Stimulated activated CD4-positive, alpha-beta T cell treated with anti-CD3 and anti-CD28 coated beads, Interleukin-4, amount 100 ng/mL, for 4 hours (primary cell): ENCODE results near the gene PLCB1.

ENCODE experiments used
- DNase-seq, 2 experiments: peaks; one replicate each; pipeline ENCODE4 v3.0.0-alpha.2; 2020

PLCB1 gene

DNA sequence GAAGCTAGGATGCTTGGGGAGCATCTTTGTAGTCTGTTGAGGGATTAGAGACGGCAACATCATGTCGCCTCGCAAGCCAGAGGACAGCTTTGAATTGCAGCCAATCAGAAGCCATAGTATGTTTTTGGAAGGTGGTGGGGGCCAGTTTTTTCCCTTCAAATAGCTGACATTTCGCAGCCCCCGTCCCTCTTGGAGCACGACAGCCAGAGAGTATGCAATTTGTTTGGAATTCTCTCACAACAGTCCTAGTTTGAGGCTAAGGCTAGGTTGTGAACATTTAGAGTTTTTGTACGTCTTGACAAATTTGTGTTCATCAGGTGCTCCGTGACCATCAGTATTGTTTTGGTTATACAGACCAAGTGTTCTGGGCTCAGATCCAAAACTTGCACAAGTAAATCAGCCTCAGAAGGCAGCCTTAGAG, 83.3 kb downstream of the PLCB1 start:
- DNase-seq = no peak

DNA sequence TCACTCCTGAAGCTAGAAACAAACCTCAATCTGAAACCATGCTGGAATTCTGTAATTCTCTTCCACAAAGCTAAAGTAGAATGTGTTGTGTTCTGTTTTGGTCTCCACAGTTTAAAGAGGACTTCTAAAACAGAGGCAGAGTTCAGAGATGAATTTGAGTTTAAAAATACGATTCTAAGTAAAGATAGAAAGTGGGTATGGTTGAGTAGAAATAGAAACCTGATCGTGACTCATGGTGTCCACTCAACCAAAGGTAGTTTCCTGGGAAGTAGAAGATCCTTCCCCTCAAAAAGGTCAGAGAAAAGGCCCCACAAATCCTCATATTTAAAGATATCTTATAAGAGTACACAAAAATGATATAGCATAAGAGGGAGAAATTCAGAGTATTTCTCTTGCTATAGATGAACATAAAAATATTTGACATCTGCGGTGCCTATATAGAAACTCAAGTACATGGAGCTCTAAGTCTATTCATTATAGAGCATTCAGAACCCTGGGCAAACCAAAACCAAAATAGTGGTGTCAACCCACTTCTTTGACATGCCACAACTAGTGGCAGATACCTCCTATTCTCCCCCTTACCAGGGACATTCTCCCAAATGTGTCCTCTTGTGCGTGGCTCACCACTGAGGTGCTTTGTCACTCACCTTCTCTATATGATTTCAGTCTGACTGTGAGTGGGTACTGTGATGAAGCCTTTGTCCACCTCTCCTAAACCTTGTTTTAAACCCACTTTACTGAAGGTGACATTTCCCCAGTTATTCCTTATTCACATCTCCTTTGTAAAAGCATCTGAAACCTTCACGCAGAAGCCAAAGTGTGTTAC, 84.5 kb downstream of the PLCB1 start:
- no peak for DNase-seq

DNA sequence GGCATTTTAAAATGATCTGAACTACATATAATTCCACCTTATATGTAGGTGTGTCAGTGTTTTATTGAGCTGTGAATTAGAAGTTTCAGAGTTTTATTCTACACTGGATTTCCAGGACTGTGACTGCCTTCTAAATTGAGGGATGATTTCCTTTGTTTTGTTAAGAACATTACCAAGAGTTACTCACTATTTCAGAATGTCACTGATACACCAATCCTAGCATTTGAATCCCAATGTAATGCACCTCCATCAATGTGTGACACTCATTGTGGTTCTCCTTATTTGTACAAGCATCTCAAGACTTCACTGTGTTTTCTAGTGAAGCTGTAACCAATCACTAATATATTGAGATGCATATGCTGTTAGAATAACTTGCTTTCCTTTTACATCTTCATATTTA, 86.8 kb downstream of the PLCB1 start:
- no peak for DNase-seq

DNA sequence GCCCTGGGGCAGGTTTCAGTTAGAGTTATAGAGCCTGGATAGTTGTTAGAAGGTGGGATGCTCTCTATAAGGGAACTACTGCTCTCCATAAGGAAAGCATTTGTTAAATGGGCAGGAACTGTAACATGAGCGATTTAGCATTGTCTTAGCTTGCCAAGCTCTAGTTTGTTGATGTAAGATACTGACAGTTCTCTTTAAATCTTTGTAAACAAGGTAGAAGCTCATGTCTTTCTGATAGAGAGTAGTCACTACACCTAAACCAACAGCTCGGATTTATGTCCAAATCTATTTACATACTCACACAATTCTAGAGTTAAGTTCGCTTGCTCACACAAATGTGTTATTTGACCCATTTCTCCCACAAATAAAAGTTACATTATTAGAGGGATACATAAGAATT, 87.3 kb downstream of the PLCB1 start:
- DNase-seq = no peak

DNA sequence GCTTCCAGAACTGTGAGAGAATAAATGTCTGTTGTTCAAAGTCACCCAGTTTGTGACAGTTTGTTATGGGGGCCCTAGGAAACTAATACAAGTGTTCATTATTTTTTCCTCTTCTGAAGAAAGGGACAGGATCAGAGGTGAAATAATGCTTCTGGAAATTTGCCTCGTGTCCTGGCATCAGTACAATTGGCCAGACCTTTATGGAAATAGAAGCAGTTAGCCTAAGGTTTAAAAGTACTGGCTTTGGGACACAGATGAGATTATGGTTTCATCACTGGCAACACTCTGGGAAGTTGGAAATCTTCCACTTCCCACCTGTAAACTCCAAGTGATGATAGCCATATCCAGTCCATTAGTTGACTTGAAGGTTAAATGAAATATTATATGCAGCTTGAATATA, 88.7 kb downstream of the PLCB1 start:
- DNase-seq = no peak

DNA sequence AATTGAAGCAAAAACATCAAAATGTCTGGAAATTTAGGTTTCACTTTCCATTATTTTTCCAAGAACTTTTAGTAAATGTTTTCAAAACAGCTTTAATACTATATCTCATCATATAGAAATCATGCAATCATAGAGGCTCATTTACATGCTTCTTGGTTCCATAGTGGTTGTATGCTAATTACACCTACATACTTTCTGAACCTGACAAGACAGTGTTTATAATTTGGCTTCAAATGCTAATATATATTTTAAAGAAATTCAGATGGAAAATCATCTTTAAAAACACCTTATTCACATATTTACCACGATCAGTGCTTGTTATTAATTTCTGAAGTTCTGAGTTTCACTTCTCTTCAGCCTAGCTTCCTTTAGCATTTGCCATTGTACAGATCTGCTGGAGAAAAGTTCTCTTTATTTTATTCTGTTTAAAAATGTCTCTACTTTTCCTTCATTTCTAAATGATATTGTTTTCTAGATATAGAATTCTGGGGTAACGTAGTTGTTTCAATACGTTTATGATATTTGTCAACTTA, 89.9 kb downstream of the PLCB1 start:
- no peak for DNase-seq

DNA sequence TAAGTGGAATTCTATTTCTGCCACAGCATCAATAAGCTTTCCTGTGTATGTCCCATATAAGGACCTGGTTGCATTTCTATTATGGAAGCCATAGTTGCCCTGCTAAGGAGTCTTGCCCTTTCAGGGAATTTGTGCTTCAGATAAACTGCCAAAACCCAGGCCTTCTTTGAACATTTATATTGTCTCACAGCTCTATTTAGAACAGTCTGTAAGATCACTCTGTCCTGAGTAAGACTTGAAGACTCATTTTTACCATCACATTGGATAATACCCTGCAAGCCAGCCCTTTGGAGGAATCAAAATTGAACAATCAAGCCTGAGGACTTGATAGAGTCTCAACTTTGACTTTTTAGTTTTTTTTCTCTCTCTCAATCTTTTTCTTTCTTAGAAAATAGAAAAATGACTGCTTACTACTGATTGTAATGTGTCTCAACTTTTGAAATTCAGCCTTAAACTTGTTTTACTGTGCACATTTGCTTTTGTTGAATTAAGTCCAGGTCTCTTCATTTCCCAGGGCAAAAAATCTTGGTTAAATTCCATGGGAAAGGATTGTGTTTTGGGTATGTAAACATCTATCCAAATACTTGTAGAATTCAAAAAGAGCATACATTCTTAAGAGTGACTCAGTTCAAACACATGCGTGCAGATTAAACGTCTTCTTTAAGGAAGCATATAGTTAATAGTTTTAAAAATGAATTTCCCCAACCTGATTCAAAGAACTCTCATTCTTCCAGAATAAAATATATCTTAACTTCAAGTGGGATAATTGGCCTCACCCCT, 91.2 kb downstream of the PLCB1 start:
- no peak for DNase-seq

DNA sequence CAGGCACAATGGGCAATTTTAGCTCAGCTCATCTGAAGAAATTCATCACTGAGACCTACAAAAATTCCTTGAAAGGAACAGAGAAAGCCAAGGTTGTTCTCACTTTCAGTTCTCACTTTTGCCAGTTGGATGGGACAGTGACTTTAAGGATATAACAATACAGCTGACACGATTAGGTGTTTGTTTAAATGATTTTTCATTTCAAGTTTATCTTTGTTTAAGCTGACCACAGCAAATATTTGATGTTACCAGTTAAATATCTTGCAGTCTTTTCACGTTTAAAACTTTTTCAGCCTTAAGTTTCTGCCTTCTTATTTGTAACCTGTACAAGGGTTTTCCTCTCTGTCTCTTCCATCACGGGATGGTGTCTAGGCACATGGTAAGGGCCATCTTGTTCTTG, 93.6 kb downstream of the PLCB1 start:
- DNase-seq = no peak

DNA sequence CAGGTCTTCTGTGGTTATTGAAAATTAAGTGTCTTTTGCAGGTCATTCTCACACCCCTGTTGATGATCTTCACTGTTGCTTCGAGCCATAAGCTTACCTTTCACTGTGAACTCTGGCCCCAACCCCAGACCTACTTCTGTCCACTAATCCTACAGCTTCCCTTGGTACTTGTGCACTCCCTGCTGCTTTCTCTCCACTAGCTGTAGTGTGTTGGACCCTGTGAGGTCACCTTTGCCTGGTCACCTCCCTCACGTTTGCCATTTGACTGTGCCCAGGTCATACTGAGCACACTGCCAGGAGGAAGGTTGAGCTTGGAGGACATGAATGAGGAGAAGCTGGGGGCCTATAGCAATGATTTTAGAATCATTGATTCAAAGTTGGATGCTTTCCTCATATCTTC, 94.0 kb downstream of the PLCB1 start:
- DNase-seq = no peak

DNA sequence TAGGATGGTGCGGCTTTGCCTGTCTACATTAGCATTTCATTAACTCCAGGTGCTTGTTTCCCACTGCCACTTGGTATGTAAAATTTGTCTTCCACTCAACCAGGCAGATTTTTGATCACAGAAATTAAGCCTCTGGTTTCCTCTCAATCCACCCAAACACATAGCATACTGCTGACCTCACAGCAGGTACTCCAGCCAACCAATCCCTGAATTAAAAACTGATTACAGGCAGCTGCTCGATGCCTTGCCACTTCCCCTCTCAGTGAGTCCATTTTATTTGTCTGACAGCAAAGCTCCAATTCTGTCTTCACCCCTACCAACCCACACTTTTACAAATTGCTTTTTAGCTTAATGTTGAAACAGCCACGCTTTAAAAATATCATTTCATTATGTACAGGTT, 95.2 kb downstream of the PLCB1 start:
- DNase-seq = no peak

DNA sequence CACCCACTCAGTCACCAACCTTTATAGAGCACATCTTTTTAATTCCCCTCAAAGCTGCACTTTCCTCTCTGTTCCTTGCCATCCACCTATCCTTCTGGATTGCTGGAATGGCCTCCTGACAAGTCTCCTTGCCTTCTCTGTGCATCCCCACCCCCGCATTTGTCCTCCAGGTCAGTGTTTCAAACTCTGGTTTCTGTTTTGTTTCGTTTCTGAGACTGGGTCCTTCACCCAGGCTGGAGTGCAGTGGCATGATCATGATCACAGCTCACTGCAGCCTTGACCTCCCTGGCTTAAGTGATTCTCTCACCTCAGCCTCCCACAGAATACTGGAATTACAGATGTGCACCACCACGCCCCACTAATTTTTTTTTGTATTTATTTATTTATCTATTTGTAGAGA, 96.2 kb downstream of the PLCB1 start:
- DNase-seq = no peak

DNA sequence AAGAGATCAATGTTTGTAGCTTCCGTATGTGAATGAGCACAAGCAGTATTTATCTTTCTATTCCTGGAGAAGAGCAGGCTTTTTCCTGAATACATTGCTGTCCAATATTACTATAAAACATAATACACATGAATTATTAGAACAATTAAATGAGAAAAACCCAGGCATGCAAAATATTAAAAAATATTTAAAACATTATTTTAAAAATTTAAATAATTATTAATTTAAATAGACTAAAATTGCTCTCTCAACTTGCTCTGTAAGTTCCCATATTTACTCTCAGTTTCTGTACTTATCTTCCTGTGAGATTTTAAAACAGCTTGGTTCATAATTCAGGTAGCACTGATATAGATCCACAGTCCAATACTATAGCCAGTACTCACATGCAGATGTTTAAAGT, 97.0 kb downstream of the PLCB1 start:
- DNase-seq = no peak

DNA sequence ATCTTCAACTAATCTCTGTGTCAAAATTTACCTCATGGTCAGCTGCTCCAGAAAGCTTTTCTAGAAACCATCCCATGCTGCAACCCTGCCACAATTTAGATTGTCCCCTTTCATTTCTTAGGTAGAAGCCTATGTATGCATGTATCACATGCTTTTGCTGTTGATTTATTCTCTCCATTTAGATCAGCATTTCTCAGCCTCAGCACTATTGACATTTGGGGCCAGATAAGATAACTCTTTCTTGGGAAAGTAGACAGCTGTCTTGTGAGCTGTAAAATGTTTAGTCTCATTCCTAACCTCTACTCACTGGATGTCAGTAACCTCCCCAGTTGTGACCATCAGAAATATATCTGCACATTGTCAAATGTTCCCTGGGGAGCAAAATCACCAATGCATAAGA, 99.0 kb downstream of the PLCB1 start:
- no peak for DNase-seq

DNA sequence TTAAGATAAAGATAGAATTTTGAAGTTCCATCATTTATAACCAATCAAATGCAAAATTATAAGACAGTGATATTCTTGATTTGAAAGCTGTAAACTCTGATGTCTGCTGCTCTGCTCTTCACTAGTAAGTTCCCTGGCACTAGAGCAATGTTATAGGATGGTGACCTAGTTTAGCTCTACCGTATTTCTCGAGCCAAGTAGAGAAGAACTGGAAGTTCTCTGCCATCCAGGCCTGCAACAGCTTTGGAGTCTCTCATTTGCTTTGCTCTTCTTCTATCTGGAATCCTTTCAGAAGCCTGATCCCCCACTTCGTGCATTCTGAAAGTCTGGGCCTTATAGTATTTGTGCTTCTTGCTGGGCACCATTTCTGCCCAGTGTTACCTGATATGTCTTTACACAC, 100.3 kb downstream of the PLCB1 start:
- DNase-seq = no peak

DNA sequence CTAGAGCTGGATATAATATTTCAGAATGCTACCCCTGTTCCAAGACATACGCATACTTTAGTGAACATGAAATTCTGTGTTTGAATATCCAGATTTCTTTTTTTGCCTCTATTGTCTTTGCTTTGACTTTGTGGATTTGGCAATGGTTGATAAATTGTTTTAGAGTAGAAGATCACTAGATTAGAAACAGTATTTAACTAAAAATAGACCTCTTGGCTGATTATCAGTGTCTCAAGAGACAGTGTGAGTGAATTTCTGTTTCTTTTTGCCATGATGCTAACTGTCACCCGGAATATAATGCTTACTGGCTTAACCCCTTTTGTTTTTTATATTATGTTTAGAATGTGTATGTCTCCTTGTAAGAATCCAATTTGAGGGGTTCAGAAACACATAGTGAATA, 102.5 kb downstream of the PLCB1 start:
- DNase-seq = no peak

DNA sequence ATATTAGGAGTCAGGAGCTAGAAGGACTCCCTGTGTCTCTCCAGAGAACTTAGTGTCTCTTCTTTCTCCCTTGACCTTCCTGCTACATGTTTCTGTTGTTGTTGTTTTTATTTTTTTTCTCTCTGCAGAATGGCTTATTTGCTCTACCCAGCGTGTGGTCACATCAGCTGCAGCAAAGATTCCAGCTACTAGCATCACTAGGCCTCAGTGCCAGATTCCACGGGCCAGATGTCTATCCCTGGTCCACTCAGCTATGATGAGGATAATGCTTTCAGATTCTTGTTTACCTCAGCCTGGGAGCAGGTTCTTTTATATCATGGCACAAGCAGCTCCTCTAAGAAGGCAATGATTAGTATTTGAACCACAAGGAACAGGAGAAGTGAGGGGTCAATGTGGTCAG, 110.0 kb downstream of the PLCB1 start:
- no peak for DNase-seq

DNA sequence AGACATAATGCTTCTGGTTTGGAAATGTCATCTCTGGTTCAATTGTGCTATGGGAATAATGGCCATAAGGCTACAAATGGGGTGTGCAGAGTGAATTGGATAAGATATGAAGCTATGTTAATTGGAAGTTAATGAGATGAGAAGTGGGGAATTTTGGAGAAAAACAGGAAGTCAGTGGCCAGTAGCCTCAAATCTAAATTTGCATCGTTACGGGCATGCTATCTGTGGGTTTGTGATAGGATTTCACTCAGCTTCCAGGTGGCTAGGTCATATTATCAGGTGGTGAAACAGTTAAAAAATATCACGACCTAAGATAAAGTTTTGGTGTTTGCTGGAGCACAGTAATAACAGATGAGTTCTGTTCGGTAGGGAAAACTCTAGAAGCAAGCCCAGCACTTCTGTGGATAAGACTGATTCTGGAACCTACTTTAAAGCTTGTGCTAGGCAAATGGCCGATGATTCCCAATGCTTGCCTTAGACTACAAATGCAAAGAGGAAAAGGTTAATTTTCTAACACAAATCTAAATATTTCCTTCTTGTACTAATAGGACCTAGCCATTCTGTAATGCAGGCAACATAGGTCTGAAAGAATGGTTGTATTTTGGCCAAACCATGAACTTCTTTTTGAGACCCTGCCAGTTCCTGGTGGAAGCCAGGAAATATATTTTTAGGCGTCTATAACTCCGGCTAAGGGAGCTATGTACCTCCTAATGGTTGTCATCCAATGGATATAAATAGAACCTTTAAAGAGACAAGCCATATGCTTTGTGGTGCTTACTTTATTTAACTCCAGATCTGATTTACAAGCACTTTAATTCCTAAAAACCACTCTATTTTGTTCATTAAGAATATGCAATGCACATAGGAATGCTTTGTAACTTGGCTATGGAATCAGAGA, 111.0 kb downstream of the PLCB1 start:
- no peak for DNase-seq

DNA sequence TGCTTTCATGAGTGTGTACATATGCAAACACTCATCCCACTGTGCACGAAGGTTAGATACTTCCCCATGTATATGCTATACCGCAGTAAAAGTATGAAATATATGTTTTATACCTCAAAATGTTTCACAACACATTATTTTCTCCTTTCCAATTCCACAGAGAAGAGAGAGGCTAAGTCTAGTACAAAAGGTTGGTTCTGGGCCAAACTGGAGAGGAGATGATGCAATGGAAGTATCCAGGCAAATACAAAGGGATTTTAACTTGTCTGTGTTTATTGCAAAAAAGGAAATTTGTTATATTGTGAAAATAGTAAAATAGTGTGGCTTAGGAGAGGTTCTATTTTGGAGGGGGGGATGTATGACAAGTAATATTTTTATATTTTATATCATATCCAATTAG, 112.6 kb downstream of the PLCB1 start:
- DNase-seq = no peak

DNA sequence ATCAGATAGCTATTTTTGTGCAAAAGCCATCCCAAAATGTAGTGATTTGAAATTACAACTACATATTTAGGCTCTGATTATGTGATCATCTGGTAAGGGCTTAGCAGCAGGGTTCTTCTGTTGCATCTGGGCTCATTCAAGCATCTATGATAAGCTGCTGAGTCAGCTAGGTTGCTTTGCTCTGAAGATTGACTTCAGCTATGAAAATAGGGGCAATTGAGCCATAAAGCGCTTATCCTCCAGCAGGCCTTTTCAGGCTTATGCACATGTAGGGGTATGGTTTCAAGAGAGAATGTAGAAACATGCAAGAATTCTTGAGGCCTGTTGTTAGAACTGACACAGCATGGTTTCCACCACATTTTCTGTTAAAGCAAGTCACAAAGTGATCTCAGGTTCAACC, 114.1 kb downstream of the PLCB1 start:
- DNase-seq = no peak

DNA sequence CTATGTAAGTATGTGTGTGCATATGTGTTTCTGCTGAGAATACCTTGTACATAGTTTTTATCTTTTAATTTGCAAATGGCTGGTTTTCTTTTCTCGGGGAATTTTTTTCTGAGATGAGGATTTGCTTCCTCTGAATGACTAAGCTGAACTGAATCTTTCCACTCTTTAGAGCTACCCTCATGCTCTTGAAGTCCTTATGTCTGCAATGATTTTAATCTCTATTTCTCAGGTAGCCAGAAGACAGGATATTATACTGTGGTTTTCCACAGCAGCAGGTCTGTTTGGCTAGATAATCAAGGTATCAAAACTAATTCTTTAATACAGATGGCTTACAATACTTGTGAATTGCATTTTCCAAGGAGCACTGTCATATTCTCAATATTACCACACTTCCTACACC, 114.7 kb downstream of the PLCB1 start:
- DNase-seq = no peak

DNA sequence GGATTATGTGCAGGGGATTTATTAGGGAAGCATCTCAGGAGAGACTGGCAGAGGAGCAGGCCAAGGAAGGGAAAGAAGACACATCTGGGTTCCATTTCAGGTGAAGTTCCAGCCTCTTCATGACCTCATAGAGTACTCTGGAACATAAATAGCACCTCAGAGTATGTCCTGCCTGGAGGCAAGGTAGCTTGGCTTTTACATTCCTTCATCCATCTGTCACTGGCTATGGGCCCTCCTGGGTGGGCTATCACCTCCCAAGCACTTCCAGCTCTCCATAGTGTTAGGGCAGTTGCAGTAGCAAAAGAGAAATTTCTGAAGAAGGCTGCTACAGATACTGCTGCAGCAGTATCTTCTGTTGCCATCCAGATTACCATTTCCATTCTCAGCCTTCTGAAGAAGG, 116.0 kb downstream of the PLCB1 start:
- no peak for DNase-seq

DNA sequence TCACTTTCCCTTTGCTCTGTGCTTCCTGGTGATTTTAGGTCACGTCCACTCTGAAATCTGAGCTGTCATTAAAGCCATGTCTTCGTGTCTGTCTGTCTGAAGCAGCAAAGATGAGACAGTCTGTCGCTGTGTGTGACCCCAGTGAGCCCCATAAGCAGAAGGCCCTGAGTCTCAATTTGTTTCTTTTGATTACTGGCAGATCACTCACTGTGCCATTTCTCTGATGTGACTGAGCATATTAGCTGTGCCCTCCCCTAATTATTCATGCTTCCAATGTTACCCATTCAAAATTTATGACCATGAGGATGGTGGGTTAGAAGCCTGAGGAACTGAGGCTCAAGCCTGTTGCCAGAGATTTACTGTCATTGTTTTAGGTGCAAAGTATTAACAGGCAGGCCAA, 117.6 kb downstream of the PLCB1 start:
- no peak for DNase-seq

DNA sequence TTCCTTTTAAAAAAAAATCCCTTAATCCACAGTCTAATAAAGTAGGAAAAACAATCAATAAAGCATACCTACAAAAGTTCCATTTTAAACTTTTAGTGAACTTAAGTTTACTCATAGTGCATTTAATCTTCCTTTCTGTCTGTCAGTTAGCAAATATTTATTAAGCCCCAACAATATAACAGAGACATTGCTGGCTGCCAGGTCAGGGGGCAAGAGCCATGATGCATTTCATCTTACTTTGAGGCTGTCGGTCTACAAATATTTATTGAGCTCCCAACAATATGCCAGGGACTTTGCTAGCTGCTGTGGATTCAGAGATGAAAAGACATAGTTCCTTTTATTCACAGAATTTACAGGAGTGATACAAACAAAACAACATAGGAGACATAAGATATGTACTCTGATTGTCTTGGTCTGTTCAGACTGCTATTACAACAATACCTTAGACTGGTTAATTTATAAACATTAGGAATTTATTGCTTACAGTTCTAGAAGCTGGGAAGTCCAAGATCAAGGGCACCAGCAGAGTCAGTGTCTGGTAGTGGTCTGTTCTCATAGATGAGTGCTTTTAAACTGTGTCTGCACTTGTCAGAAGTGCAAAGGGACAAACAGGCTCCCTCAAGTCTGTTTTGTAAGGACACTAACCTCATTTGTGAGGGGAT, 118.6 kb downstream of the PLCB1 start:
- DNase-seq = no peak
